HEK293 (cell line): ENCODE results near the gene ACOT2.
A peak's percentile ranks its signal among the peaks of the same experiment; 100 is the strongest.

Experiments
- CTCF ChIA-PET: fragments of 350-600 bp; formaldehyde crosslinking; extraction: SDS; loops from one replicate; lab custom pipeline; 2021; ENCODE audit warnings: antibody characterized with exemption; lab: Yijun Ruan, JAX
- POLR2A ChIA-PET: fragments of 300-600 bp; formaldehyde crosslinking; extraction: SDS; loops from one replicate; lab custom pipeline; 2020; ENCODE audit warnings: antibody characterized with exemption, inconsistent platforms; lab: Yijun Ruan, JAX
- H3K27ac ChIP-seq: fragments of 200-500 bp; sonication (Bioruptor generic); 2 replicates; pipeline ENCODE4 v1.5.1; 2014; ENCODE audit warnings: low read depth, low read length, control low read depth, inconsistent platforms; ENCODE audit errors: extremely low read depth
- H3K36me3 ChIP-seq, 2 experiments: fragments of 200-500 bp in 1 of 2; sonication (Bioruptor generic) in 1 of 2; 1 replicate in 1 of 2; 2 replicates in 1 of 2; pipeline ENCODE4 v1.5.1; 2014 to 2017; ENCODE audit warnings: inconsistent platforms in 2 of 2, low read length in 2 of 2; ENCODE audit not compliant: control insufficient read depth in 2 of 2, insufficient read depth in 1 of 2
- H3K4me1 ChIP-seq: fragments of 200-500 bp; sonication (Bioruptor generic); 2 replicates; pipeline ENCODE4 v1.5.1; 2014; ENCODE audit warnings: mild to moderate bottlenecking, low read length, inconsistent platforms; ENCODE audit not compliant: control insufficient read depth, insufficient read depth
- H3K4me3 ChIP-seq: 2 replicates; pipeline ENCODE4 v1.5.1; 2011; ENCODE audit warnings: low read depth, mild to moderate bottlenecking, control low read depth, low read length, moderate library complexity
- H3K9me3 ChIP-seq: fragments of 200-500 bp; sonication (Bioruptor generic); 2 replicates; pipeline ENCODE4 v1.5.1; 2014; ENCODE audit warnings: low read depth, low read length, inconsistent platforms; ENCODE audit not compliant: control insufficient read depth, insufficient read depth
- HOXC10 ChIP-seq: sonication (generic); formaldehyde crosslinking; IDR thresholded peaks from 2 replicates; pipeline ENCODE4 v1.8.1; 2023; ENCODE audit warnings: mild to moderate bottlenecking, missing genetic modification reagents
- KLF9 ChIP-seq: fragments of 450-650 bp; formaldehyde crosslinking; IDR thresholded peaks from 2 replicates; pipeline ENCODE4 v1.5.1; 2016; ENCODE audit warnings: missing biosample characterization, missing genetic modification characterization, low read depth
- MYNN ChIP-seq: fragments of 450-650 bp; formaldehyde crosslinking; IDR thresholded peaks from 2 replicates; pipeline ENCODE4 v1.5.1; 2016; ENCODE audit warnings: missing biosample characterization, missing genetic modification characterization, borderline replicate concordance
- OVOL3 ChIP-seq: fragments of 450-650 bp; formaldehyde crosslinking; IDR thresholded peaks from 2 replicates; pipeline ENCODE4 v1.5.1; 2016; ENCODE audit warnings: missing biosample characterization, missing genetic modification characterization
- SALL2 ChIP-seq: fragments of 450-650 bp; formaldehyde crosslinking; IDR thresholded peaks from 2 replicates; pipeline ENCODE4 v1.5.0; 2017; ENCODE audit warnings: missing biosample characterization, mild to moderate bottlenecking, missing genetic modification characterization, borderline replicate concordance
- SCRT1 ChIP-seq: fragments of 450-650 bp; formaldehyde crosslinking; IDR thresholded peaks from 2 replicates; pipeline ENCODE4 v1.5.1; 2016; ENCODE audit warnings: missing biosample characterization, missing genetic modification characterization, borderline replicate concordance
- SP7 ChIP-seq: fragments of 450-650 bp; formaldehyde crosslinking; IDR thresholded peaks from 2 replicates; pipeline ENCODE4 v1.5.1; 2016; ENCODE audit warnings: missing biosample characterization, missing genetic modification characterization
- ZBTB17 ChIP-seq: fragments of 450-650 bp; formaldehyde crosslinking; IDR thresholded peaks from 2 replicates; pipeline ENCODE4 v1.5.1; 2016; ENCODE audit warnings: missing biosample characterization, missing genetic modification characterization
- ZFP41 ChIP-seq: fragments of 450-650 bp; formaldehyde crosslinking; IDR thresholded peaks from 2 replicates; pipeline ENCODE4 v1.5.1; 2016; ENCODE audit warnings: missing biosample characterization, missing genetic modification characterization, borderline replicate concordance
- ZNF132 ChIP-seq: fragments of 450-650 bp; formaldehyde crosslinking; IDR thresholded peaks from 2 replicates; pipeline ENCODE4 v1.5.1; 2017; ENCODE audit warnings: missing biosample characterization, missing genetic modification characterization, borderline replicate concordance
- ZNF155 ChIP-seq: fragments of 450-650 bp; formaldehyde crosslinking; IDR thresholded peaks from 2 replicates; pipeline ENCODE4 v1.5.1; 2016; ENCODE audit warnings: missing biosample characterization, missing genetic modification characterization
- ZNF16 ChIP-seq: fragments of 450-650 bp; formaldehyde crosslinking; IDR thresholded peaks from 2 replicates; pipeline ENCODE4 v1.5.1; 2016; ENCODE audit warnings: low read depth, missing biosample characterization, missing genetic modification characterization
- ZNF560 ChIP-seq: fragments of 450-650 bp; formaldehyde crosslinking; IDR thresholded peaks from 2 replicates; pipeline ENCODE4 v1.5.1; 2017; ENCODE audit warnings: missing biosample characterization, missing genetic modification characterization, borderline replicate concordance
- ZNF629 ChIP-seq: fragments of 450-650 bp; formaldehyde crosslinking; IDR thresholded peaks from 2 replicates; pipeline ENCODE4 v1.5.1; 2017; ENCODE audit warnings: missing biosample characterization, missing genetic modification characterization
- ZNF677 ChIP-seq: fragments of 450-650 bp; IDR thresholded peaks from 2 replicates; pipeline ENCODE4 v1.5.0; 2018; ENCODE audit warnings: missing biosample characterization, mild to moderate bottlenecking, missing genetic modification characterization, moderate library complexity
- ZNF768 ChIP-seq: fragments of 450-650 bp; formaldehyde crosslinking; IDR thresholded peaks from 2 replicates; pipeline ENCODE4 v1.5.1; 2018; ENCODE audit warnings: missing biosample characterization, mild to moderate bottlenecking, missing genetic modification characterization
- TF ChIP-seq, protein P1 (sequence below): fragments of 450-650 bp; formaldehyde crosslinking; conservative IDR thresholded peaks from 2 replicates; pipeline ENCODE4 v1.5.1; 2016; ENCODE audit warnings: low read depth, missing biosample characterization, missing genetic modification characterization
- TF ChIP-seq, protein P2 (sequence below): fragments of 450-650 bp; formaldehyde crosslinking; IDR thresholded peaks from 2 replicates; pipeline ENCODE4; 2016; ENCODE audit warnings: missing biosample characterization, missing genetic modification characterization

Gene ACOT2

DNA sequence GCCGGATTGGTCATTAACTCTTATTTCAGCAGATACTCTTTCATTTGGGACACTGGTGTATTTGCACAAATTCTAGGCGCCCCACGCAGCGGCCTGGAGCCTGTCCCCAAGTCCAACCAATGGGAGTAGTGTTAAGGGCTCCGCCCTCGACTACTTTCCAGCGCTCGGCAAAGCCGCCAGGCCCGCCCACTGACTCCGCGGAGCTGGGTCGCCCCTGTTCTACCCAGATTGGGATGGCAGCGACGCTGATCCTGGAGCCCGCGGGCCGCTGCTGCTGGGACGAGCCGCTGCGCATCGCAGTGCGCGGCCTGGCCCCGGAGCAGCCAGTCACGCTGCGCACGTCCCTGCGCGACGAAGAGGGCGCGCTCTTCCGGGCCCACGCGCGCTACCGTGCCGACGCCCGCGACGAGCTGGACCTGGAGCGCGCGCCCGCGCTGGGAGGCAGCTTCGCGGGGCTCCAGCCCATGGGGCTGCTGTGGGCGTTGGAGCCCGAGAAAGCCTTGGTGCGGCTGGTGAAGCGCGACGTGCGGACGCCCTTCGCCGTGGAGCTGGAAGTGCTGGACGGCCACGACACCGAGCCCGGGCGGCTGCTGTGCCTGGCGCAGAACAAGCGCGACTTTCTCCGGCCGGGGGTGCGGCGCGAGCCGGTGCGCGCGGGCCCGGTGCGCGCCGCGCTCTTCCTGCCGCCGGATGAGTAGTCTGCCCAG lies 43.5 kb downstream of the ACOT2 start, which contains the start of gene ACOT6 (continued):
- TF ChIP-seq SP7 (no peak), ZNF768 (tag by site-specific recombination) (peak; percentile 41; the same call in 1 of the 2 replicates)

DNA sequence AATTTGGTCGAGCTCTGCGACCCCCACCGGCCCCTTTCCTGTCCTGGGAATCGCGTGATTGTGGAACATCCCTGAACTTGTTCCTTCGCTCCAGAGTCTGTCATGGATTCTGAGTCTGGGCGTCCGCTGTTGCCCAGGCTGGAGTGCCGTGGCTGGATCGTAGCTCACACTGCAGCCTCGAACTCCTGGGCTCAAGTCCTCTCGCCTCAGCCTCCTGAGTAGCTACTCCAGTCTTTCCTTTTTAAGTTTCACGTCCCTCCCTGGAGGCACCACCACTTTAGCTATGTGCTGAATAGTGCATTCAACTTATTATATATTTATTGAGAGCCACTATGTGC lies 44.0 kb downstream of the ACOT2 start:
- Histone ChIP-seq H3K4me3 (peak overlapping the region; percentile 57), H3K36me3 (no peaks in the 10 kb centered on the region), H3K27ac (no peak overlapping the region; the same call in 1 of the 2 replicates), H3K4me1 (no peaks in the 10 kb centered on the region), H3K9me3 (no peaks in the 10 kb centered on the region)
- CTCF ChIA-PET = interaction anchor here (0.6 to 1.0 kb wide), 2 partner anchors 122 to 1192 kb away, joined by 3 read pairs; partner anchors contain the start of gene RIOX1
- POLR2A ChIA-PET = interaction anchor here (0.6 to 2.1 kb wide), 4 partner anchors 21 to 44 kb away, joined by 3 to 6 read pairs (median 4); partner anchors contain the start of genes ACOT2 and ACOT4
- TF ChIP-seq ZNF677 (tag by site-specific recombination) (no peak), ZBTB17 (tag by site-specific recombination) (peak; percentile 60)

DNA sequence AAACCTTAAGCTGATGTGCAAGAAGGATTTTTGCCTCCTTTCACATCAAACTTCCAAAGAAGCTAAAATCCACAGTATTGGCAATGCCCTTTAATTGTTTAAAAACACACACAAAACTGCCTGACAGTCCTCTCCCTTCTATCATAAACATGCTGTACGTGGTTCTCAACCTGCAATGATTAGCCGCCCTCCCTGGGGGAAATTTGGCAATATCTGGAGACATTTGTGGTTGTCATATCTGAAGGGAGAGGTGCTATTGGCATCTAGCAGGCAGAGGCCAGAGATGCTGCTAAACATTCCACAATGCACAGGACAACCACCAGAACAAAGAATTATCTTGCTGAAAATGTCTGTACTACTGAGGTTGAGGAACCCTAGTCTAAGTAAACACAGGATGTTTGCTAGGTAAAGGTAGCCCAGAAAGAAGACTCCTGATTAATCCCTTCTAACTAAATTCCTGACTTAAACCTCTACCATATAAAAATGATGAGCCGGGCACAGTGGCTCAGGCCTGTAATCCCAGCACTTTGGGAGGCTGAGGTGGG lies 44.5 kb downstream of the ACOT2 start:
- Histone ChIP-seq H3K27ac (no peak overlapping the region), H3K36me3 (no peaks in the 10 kb centered on the region), H3K4me3 (no peak overlapping the region), H3K9me3 (no peaks in the 10 kb centered on the region), H3K4me1 (no peaks in the 10 kb centered on the region)
- CTCF ChIA-PET = interaction anchor here (0.6 to 1.0 kb wide), 2 partner anchors 123 to 1193 kb away, joined by 3 read pairs; partner anchors contain the start of gene RIOX1
- TF ChIP-seq ZNF132 (tag by site-specific recombination) = no peak
- POLR2A ChIA-PET = interaction anchor here (0.6 to 2.1 kb wide), 3 partner anchors 24 to 45 kb away, joined by 3 to 6 read pairs (median 5); partner anchors contain the start of gene ACOT2

DNA sequence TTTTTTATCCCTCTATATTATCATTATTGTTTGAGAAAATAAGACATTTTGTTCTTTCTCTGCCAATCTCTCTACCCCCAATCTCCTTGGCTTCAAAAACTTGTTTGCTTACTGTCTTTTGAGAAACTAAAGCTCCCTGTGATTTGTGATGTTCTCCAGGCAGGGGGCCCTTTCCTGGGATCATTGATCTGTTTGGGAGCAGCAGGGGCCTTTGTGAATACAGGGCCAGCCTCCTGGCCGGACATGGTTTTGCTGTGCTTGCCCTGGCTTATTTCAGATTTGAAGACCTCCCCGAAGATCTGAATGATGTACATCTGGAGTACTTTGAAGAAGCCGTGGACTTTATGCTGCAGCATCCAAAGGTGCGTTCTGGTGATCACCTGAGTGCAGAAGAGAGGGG lies 47.8 kb downstream of the ACOT2 start:
- ChIA-PET CTCF (no interaction called here), POLR2A (no interaction called here)
- H3K9me3 ChIP-seq = no peaks in the 10 kb centered on the region
- no peaks in the 10 kb centered on the region for H3K36me3 ChIP-seq
- no peak overlapping the region for H3K4me3 ChIP-seq
- no peak overlapping the region for H3K27ac ChIP-seq
- TF ChIP-seq MYNN (tag by site-specific recombination) (no peak), ZNF629 (tag by site-specific recombination) (no peak), KLF9 (tag by site-specific recombination) (no peak), ZNF560 (tag by site-specific recombination) (no peak), ZNF155 (no peak), ZNF16 (tag by site-specific recombination) (no peak), HOXC10 (CRISPR knock-in tag) (no peak), SALL2 (no peak), ZFP41 (tag by site-specific recombination) (no peak), OVOL3 (tag by site-specific recombination) (no peak), SCRT1 (tag by site-specific recombination) (no peak)
- TF ChIP-seq, protein P1, sequence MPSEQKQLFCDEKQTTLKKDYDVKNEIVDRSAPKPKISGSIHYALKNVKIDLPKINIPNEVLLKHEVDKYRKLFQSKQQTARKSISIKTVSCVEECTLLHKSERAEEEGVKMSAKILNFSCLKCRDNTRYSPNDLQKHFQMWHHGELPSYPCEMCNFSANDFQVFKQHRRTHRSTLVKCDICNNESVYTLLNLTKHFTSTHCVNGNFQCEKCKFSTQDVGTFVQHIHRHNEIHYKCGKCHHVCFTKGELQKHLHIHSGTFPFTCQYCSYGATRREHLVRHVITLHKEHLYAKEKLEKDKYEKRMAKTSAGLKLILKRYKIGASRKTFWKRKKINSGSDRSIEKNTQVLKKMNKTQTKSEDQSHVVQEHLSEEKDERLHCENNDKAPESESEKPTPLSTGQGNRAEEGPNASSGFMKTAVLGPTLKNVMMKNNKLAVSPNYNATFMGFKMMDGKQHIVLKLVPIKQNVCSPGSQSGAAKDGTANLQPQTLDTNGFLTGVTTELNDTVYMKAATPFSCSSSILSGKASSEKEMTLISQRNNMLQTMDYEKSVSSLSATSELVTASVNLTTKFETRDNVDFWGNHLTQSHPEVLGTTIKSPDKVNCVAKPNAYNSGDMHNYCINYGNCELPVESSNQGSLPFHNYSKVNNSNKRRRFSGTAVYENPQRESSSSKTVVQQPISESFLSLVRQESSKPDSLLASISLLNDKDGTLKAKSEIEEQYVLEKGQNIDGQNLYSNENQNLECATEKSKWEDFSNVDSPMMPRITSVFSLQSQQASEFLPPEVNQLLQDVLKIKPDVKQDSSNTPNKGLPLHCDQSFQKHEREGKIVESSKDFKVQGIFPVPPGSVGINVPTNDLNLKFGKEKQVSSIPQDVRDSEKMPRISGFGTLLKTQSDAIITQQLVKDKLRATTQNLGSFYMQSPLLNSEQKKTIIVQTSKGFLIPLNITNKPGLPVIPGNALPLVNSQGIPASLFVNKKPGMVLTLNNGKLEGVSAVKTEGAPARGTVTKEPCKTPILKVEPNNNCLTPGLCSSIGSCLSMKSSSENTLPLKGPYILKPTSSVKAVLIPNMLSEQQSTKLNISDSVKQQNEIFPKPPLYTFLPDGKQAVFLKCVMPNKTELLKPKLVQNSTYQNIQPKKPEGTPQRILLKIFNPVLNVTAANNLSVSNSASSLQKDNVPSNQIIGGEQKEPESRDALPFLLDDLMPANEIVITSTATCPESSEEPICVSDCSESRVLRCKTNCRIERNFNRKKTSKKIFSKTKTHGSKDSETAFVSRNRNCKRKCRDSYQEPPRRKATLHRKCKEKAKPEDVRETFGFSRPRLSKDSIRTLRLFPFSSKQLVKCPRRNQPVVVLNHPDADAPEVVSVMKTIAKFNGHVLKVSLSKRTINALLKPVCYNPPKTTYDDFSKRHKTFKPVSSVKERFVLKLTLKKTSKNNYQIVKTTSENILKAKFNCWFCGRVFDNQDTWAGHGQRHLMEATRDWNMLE (tag by site-specific recombination) = no peak
- TF ChIP-seq, protein P2, sequence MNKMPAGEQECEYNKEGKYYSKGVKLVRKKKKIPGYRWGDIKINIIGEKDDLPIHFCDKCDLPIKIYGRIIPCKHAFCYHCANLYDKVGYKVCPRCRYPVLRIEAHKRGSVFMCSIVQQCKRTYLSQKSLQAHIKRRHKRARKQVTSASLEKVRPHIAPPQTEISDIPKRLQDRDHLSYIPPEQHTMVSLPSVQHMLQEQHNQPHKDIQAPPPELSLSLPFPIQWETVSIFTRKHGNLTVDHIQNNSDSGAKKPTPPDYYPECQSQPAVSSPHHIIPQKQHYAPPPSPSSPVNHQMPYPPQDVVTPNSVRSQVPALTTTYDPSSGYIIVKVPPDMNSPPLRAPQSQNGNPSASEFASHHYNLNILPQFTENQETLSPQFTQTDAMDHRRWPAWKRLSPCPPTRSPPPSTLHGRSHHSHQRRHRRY (tag by site-specific recombination) = no peak
- H3K4me1 ChIP-seq = no peaks in the 10 kb centered on the region
